HG03159 (cell line): ENCODE results near the gene GPRASP2.
"Not testable (repeated sequence)": the region's sequence is repeated elsewhere in the genome, so short reads cannot be mapped to it uniquely, and the experiment has no call there.

Experiments
- ATAC-seq: cut with Tn5 transposase; IDR thresholded peaks from one replicate; pipeline ENCODE4 v1.9.1; 2021; ENCODE audit warnings: mild to moderate bottlenecking, moderate library complexity; ENCODE audit not compliant: unreplicated experiment

GPRASP2 gene

DNA sequence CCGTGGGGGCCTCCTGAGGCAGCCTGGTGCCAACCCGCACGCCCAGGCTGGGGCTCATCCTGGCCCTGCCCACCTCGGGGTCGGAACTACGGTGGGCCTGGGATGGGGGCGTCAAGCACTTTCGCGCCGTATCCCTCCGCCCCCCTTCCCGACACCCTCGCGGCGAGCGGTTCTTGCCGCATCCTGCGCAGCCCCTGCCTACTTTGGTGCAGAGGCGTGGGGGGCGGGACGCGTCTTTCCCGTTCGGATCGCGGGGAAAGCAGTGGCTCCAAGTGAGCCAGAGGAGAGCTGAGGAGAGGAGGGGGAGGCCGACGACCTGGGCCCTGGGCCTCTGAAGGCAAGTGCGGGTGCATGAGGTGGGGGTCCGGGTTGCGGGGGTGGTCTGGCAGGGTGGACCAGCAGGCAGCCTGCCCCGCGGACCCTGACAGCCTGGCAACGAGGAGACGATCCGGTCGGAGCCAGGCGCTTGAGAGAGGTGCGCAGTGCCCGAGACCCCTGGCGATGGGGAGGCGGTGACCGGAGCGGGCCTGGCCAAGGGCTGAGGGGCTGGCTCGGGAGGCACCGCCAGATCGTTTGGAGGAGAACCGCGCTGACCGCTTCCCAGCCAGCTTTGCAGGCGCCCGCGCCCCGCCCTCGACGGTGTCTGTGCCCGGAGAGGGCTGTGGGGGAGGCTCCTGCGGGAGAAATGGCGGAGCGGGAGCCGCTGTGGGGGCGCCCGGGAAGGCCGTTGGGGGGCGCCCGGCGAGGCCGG lies at the start of gene GPRASP2:
TSS of gene GPRASP2 (plus strand) at position 233 of the 751 bp plus-strand sequence. CDS start 2,422 bp downstream, outside the sequence.
- no peak for ATAC-seq

DNA sequence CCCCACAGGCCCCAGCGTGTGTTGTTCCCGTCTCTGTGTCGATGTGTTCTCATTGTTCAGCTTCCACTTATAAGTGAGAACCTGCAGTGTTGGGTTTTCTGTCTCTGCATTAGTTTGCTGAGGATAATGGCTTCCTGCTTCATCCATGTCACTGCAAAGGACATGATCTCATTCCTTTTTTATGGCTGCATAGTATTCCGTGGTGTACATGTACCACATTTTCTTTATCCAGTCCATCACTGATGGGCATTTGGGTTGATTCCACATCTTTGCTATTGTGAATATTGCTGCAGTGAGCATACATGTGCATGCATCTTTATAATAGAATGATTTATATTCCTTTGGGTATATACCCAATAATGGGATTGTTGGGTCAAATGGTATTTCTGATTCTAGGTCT lies 48.4 kb upstream of the GPRASP2 start:
- ATAC-seq: not testable (repeated sequence)

DNA sequence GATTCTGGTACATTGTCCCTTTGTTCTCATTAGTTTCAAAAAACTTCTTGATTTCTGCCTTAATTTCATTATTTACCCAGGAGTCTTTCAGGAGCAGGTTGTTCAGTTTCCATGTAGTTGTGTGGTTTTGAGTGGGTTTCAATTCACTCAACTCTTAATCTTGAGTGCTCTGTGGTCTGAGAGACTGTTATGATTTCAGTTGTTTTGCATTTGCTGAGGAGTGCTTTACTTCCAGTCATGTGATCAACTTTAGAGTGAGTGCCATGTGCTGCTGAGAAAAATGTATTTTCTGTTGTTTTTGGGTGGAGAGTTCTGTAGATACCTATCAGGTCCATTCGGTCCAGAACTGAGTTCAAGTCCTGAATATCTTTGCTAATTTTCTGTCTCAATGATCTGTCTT lies 45.2 kb upstream of the GPRASP2 start:
- not testable (repeated sequence) for ATAC-seq

DNA sequence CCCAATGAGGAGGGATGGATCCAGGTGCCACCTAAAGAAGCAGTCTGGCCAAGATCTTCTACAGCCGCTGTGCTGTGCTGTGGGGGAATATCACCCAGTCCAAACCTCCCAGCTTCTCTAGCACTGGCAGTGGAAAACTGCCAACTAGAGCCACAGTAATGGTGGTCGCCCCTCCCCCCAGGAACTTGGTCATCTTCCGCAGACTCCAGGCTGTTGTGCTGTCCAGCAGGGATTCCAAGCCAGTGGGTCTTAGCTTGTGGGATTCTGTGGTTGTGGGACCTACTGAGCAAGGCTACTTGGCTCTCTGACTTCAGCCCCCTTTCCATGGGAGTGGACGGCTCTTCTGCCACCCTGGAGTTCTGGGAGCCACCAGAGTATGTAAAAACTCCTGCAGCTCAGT lies 42.7 kb upstream of the GPRASP2 start:
- no peak for ATAC-seq

DNA sequence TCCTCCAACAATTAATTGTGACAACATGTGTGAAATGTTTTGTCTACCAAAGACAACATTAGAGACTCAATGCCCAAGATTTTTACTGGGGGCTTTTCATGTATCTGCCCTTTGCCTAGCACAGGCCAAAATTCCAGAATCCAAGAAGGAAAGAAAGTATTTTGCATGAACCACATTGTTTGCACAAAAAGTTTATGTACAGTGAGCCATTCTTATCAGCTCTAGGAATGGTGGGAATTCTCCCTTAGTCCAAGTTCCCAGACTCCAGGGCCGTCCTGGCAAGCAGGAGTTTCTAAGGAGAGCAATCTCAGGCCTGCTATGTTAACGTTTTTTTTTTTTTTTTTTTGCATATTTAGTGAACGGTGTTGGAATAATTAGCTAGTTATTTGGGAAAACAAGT lies 39.4 kb upstream of the GPRASP2 start:
- ATAC-seq: no peak

DNA sequence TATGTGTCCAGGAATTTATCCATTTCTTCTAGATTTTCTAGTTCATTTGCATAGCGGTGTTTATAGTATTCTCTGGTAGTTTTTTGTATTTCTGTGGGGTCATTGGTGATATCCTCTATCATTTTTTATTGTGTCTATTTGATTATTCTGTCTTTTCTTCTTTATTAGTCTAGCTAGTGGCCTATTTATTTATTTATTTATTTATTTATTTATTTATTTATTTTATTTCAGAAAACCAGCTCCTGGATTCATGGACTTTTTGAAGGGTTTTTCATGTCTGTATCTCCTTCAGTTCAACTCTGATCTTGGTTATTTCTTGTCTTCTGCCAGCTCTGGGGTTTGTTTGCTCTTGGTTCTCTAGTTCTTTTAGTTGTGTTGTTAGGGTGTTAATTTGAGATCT lies 34.8 kb upstream of the GPRASP2 start:
- not testable (repeated sequence) for ATAC-seq

DNA sequence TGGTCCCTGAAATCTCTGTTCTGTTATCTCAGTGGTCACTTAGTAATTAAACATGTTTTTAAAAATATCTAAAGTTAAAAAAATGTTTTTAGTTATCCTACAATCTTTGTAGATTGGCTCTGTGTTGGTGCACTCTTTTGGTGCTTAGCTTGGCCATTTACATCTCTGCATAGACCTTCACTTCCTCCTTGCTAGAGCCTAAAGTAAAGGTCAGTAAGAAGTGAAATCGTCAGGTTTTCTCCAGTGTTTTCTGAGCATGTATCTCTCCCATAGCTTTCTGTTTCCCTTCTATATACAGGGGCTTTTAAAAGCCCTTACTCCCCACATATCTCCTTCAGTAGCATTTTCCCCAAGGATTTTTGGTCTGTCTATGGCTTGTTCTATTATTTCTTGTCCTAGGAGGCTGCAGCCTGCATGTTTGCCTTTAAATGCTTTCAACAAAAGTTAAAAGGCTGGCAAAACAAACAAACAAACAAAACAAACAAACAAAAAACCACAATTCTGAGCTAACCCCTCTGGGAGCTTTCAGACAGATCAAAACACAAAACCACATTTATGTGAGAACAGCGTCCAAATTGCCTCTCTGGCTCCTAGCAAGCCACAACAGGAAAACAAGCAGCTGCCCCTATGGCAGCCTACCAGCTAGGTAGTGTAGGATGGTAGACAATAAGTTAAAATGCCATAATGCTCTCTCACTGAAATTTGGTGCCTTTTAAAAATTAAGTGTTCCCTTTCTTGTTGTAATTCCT lies 27.3 kb upstream of the GPRASP2 start:
- ATAC-seq: no peak

DNA sequence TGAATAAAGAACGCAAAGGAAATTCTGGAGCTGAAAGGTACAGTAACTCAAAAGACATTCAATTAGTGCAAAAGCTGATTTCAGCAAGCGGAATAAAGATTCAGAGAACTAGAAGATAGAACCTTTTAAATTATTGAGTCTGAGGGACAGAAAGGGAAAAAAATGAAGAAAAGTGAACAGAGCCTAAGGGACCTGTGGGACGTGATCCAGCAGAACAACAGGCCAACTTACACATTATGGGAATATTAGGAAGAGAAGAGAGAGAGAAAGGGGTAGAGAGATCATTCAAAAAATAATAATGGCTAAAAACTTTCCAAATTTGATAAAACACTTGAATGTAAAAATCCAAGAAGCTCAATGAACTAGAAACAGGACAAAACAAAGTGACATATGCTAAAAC lies 17.5 kb upstream of the GPRASP2 start:
- ATAC-seq: no peak

DNA sequence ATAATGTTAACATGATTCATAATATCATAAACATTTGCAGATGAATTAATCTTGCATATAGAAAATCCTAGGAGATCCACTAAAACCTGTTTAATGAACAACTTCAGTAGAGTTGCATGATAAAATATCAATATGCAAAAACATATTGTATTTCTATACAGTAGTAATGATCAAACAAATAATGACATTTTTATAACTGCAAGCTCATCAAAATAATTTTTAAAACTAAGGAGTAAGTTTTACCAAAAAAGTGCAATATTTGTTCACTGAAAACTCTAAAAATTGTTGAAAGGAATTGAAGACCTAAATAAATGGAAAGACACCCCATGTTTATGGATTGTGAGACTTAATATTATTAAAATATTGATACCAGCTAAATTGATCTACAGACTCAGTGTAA lies 15.9 kb upstream of the GPRASP2 start:
- no peak for ATAC-seq

DNA sequence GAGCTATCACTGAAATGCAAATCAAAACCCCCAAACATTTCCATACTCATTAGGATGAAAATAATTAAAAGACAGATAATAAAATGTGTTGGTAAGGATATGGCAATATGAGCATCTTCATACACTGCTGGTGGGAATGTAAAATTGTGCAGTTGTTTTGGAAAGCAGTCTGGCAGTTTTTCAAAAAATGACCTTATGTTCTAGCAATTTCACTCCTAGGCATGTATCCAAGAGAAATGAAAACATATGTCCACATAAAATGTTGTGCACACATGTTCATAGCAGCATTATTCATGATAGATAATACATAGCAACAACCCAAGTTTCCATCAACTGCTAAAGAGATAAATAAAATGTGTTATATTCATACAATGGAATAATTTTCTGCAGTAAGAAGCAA lies 14.8 kb upstream of the GPRASP2 start:
- no peak for ATAC-seq

DNA sequence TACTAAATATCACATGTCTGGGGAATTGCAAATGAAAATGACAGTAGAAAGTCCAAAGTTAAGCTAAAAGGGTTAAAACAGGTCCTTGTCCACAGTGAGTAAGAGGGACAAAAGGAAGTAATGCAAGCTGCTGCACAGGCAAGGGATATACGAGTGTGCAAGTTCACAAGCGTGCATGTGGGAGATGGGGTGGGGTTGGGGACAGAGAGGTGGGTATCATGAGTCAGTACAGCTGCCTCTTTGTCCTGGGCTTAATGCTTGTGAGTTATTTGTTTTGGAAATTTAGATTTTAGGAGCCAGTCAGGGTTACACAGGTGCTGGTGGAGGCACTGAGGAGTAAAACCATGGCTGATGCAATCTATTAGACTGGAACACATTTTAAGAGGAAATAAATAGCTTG lies 3.3 kb upstream of the GPRASP2 start:
- no peak for ATAC-seq

DNA sequence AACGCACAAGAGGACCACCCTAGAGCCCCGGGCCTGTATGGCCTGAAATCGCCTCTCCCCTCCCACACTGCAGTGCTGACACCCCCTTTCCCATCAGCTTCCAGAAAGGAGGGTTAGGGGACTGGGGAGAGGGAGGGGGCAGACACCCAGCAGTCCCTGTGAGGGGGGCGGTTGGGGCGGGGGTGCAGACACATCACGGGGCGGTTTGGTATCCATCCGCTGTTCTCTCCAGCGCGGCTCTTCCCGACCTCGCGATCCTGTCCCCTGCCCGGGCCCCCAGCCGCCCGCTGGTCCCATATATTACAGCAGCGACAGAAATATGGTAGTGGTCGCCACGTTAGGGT lies 404 bp upstream of the GPRASP2 start:
- no peak for ATAC-seq

DNA sequence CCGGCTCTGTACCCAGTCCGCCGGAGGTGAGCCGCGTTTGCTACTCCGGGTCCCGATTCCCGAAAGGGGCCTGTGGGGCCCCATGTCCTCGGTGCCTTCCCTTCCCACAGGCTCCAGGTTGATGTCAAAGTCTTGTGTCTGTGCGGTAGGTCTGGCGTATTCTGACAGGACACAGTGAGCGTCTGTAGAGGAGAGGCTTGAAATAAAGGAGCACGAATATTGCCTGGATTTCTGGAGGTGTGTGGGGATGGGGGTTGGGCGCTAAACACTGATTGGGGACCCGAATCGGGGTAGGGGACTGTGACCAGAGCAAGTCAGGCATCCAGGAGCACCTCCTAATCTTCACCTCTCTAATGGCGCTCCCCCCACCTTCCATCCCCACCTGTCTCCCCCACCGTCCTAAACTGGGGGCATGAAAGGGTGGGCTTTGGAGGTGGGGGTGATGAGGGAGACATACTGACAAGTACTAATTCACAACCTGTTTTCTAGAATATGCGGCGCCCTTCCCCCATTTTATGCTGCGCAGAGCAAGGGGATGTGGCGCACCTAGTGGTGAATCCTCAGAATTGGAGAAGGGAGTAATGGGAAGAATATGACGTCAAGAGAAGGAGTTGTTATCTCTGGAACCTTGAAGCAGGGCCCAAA lies 855 bp downstream of the GPRASP2 start:
- no peak for ATAC-seq

DNA sequence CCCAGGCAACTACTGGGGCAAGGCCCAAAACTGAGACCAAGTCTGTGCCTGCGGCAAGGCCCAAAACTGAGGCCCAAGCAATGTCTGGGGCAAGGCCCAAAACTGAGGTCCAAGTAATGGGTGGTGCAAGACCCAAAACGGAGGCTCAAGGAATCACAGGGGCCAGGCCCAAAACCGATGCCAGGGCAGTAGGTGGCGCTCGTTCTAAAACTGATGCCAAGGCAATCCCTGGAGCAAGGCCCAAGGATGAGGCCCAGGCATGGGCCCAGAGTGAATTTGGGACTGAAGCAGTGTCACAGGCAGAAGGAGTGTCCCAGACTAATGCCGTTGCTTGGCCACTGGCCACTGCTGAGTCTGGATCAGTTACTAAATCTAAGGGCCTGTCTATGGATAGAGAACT lies 2.7 kb downstream of the GPRASP2 start:
- no peak for ATAC-seq

DNA sequence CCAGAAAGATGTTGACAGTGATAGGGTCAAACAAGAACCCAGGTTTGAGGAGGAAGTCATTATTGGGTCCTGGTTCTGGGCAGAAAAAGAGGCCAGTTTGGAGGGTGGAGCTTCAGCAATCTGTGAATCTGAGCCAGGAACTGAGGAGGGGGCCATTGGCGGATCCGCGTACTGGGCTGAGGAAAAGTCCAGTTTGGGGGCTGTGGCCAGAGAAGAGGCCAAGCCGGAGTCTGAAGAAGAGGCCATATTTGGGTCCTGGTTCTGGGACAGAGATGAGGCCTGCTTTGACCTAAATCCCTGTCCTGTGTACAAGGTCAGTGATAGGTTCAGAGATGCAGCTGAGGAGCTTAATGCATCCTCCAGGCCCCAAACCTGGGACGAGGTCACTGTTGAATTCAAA lies 3.7 kb downstream of the GPRASP2 start:
- no peak for ATAC-seq

DNA sequence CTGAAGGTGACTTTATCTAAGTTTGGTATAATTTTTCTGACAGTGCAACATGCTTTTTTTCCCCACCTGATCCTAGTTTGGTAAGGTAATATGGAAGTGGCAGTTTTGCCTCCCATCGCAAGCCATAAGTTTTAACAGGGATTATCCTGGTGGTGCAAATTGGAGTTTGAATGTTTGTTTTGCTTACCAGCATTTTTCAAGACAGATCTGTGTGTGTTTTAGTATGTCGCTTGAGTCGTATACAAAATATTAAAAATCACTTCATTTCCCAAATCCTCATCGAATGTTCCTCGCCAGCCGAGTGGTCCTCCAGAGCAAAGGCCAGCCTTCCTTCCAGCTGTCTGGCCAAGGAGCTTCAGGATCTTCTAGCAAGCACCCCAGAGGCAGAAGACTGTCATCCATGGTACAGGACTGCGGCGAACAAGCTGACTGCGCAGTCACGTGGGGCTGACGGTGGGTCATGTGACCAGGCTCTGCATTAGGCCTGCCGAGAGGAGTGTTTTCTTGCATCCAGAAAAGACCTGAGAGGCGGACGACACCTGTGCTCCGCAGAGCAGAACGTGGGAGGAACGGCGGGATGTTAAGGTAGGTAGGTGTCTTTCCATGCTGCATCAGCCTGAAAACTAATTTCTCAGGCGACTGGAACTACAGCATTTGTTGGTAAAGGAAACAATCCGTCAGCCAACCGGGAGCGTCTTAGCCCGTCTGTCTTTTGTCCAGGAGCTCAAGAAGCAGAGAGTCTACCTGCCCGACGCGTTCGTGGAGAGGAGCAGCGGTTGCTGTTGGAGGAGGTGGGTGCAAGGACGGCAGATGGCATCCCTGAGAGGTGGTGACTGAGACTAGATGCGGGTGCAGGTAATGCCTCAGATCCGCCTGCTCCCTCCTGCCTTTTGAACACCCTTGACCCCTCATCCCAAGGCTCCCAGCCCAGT lies 8.3 kb downstream of the GPRASP2 start, which contains the start of gene GPRASP3:
TSS of gene GPRASP3 (plus strand) at position 507 of the 932 bp plus-strand sequence. CDS start 28,253 bp downstream, outside the sequence.
- peak; percentile 95 for ATAC-seq

DNA sequence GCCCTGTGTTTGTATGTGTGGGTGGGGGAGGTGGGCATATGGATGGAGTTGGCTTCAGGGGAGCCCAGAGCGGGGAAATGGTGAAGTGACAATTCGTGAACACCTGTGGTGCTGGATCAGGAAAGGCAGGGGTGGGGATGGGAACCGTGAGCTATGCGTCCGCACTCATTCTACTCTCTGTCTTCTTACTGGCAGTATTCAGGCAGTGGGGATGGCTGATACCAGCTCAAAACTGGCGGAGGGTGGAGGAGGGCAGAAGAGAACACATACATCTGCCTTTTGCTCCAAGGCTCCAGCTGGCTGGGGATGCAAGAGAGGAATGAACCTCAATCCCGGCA lies 8.9 kb downstream of the GPRASP2 start:
- not testable (repeated sequence) for ATAC-seq

DNA sequence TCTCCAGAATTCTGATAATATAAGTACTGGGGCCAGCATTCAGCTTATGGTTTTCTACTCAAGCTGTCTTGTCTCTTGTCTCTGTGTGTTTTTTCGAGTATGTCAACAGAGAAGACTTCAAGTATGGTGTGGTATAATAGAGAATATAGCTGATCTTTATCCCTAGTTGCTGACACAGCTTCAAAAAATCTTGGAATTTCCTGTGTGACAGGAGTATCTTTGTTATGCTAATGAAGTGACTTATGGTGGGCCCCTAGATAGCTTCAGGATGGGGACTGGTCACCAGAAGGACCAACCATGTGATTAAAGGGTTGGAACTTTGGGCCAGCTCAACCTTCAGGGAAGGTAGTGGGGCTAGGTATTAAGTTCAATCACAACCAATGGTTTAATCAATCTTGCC lies 11.2 kb downstream of the GPRASP2 start:
- ATAC-seq: no peak

DNA sequence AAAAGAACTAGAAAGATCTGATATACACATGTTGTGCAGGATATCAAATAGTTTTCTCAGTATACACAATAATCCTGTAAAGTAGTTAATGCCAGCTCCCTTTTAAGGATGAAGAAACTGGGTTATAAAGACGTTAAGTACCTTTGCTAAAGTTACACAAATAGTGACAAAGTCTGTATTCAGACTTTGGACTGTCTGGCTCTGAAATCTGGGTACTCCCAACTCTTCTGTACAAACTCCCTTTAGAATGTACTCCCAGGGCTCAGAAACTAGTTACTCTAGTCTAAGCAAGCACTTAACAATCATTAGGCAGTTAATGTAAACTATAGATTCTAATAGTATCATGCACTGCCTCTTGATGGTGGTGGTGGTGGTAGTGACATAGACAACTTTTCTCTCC lies 15.5 kb downstream of the GPRASP2 start:
- no peak for ATAC-seq

DNA sequence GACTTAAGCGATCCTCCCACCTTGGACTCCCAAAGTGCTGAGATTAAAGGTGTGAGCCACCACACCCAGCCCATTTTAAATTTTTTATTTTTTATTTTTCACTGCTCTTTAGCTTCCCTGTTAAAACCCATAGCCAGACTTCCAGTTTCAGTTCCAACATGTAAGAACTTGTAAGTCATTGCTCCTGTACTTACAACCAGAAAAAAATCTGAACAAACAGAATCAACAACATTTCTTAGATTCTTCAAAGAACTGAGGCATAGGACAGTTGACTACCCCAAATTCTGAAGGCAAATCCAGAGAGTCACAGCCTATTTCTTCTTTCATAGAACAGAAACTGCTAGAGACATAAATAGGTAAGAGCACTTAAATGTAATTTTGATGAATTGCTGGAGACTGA lies 16.4 kb downstream of the GPRASP2 start:
- ATAC-seq: no peak

DNA sequence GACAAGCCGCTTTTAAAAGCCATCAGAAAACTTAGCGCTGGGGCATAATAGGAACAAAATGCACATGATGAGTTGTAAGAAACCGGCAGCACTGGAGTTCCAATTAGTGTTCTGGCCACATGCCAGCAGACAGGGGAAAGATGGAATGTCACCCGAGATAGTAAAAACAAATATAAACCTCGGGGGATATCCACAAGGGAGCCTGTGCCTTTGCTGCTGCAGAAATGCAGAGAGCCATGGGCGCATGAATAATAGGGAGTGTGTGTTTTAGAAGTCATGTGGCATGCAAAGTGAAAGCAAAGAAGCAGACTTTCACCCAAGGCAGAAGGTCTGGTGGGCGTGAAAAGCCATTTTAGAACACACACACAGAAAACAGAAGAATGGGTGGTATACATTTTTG lies 27.4 kb downstream of the GPRASP2 start:
- no peak for ATAC-seq
